ENCODE measurements around the gene CEP83. TPM values are rescaled to one million over a fixed set of nuclear protein-coding genes. Genes with fewer than 3 reads are reported as not detected.

The CEP83 gene
- total RNA-seq, 4 donors from 2014 or later = 6.7 to 21.2 (median 8.3) TPM

GRCh38 chr12:94379479-94380113 is 80.1 kb downstream of the CEP83 start:
- intact Hi-C loops (cut with DNase I) = no loop called here
- no peak overlapping the region for H3K4me3 ChIP-seq
- DNase-seq (ENCODE audit: extremely low spot score) = no peak
- no peak for TF ChIP-seq EP300 (IDR thresholded peaks at IDR 0.05)
- TF ChIP-seq, protein P1, sequence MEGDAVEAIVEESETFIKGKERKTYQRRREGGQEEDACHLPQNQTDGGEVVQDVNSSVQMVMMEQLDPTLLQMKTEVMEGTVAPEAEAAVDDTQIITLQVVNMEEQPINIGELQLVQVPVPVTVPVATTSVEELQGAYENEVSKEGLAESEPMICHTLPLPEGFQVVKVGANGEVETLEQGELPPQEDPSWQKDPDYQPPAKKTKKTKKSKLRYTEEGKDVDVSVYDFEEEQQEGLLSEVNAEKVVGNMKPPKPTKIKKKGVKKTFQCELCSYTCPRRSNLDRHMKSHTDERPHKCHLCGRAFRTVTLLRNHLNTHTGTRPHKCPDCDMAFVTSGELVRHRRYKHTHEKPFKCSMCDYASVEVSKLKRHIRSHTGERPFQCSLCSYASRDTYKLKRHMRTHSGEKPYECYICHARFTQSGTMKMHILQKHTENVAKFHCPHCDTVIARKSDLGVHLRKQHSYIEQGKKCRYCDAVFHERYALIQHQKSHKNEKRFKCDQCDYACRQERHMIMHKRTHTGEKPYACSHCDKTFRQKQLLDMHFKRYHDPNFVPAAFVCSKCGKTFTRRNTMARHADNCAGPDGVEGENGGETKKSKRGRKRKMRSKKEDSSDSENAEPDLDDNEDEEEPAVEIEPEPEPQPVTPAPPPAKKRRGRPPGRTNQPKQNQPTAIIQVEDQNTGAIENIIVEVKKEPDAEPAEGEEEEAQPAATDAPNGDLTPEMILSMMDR (IDR thresholded peaks at IDR 0.05) = no peak
- TF ChIP-seq POLR2A (IDR thresholded peaks at IDR 0.05; ENCODE audit: low read depth) = no peak
- TF ChIP-seq POLR2AphosphoS5 (IDR thresholded peaks at IDR 0.05) = no peak
- peaks cover 0 to 9% (median 4%) of the 10 kb centered on the region in 4 donors for H3K36me3 ChIP-seq
- WGBS = 89% methylated on average over 3 of the region's 3 CpGs
- H3K9me3 ChIP-seq = peaks cover 0 to 9% (median 3%) of the 10 kb centered on the region in 4 donors
- H3K27me3 ChIP-seq = no peaks in the 10 kb centered on the region
- no peaks in the 10 kb centered on the region for H3K4me1 ChIP-seq
- no peak overlapping the region for H3K27ac ChIP-seq (replicated peaks in 1 of 4)

- whole genome bisulfite sequencing = 100% methylated on average over 2 of the region's 2 CpGs
- TF ChIP-seq EP300 (IDR thresholded peaks at IDR 0.05) (no peak), POLR2AphosphoS5 (IDR thresholded peaks at IDR 0.05) (no peak), POLR2A (IDR thresholded peaks at IDR 0.05; ENCODE audit: low read depth) (no peak)
- TF ChIP-seq, protein P1 (IDR thresholded peaks at IDR 0.05) = no peak
- Histone ChIP-seq H3K27me3 (no peaks in the 10 kb centered on the region), H3K27ac (replicated peaks in 1 of 4) (no peak overlapping the region), H3K4me1 (no peaks in the 10 kb centered on the region), H3K36me3 (peaks cover 0 to 9% (median 4%) of the 10 kb centered on the region in 4 donors), H3K4me3 (no peak overlapping the region), H3K9me3 (no peaks in the 10 kb centered on the region)
- intact Hi-C loops (cut with DNase I) = no loop called here
- no peak for DNase-seq (ENCODE audit: extremely low spot score)
Measured at GRCh38 chr12:94377599-94377998, 82.1 kb downstream of the CEP83 start.

DNA sequence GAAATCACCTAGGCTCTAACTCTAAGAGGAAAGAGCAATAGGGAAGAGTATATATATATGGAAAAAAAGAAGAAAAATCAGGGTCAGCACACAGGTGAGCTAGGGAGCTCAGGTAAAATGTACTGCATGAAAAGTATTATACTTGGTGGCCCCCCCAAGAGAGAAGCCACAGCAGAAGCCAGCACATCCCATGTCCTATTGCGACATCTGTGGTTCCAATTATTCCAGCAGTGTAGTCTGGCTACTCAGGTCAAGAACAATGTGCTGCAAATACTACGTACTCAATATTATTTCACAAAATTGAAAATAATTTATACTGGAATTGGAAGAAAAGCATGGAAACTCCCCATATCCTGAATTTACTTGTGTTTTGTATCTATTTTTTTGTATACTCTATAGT is 85.5 kb downstream of the CEP83 start:
- no peaks in the 10 kb centered on the region for H3K9me3 ChIP-seq
- no peak for TF ChIP-seq POLR2A (IDR thresholded peaks at IDR 0.05; ENCODE audit: low read depth)
- TF ChIP-seq, protein P1 (IDR thresholded peaks at IDR 0.05) = no peak
- TF ChIP-seq EP300 (IDR thresholded peaks at IDR 0.05) = no peak
- TF ChIP-seq POLR2AphosphoS5 (IDR thresholded peaks at IDR 0.05) = no peak
- WGBS = 96% methylated on average over 2 of the region's 2 CpGs
- intact Hi-C loops (cut with DNase I) = no loop called here
- H3K36me3 ChIP-seq = peaks cover 0 to 9% (median 4%) of the 10 kb centered on the region in 4 donors
- H3K27ac ChIP-seq (replicated peaks in 1 of 4) = no peak overlapping the region
- H3K27me3 ChIP-seq = no peaks in the 10 kb centered on the region
- DNase-seq (ENCODE audit: extremely low spot score) = no peak
- no peak overlapping the region for H3K4me3 ChIP-seq
- no peaks in the 10 kb centered on the region for H3K4me1 ChIP-seq

DNA sequence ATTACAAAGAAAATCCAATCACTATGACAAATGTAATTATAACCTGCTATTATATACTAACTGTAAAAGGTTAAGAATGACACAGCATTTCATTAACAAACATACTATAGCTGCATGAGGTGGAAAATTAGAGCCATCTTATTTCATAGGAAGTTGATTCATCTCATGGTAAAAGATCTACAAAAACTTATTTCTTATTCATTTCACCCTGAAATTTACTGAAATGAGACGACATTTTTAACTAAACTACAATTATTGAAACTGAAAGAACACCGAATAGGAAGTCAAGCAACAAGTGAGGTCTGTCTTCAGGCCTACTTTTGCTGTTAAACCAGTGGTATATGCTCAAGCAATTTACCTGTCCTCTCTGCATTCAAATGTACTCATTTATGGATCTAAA is 87.2 kb downstream of the CEP83 start:
- no peak overlapping the region for H3K4me3 ChIP-seq

More for the DNA sequence above, 87.2 kb downstream of the CEP83 start:
- intact Hi-C loops (cut with DNase I) = no loop called here
- Histone ChIP-seq H3K4me1 (no peaks in the 10 kb centered on the region), H3K27me3 (no peaks in the 10 kb centered on the region), H3K9me3 (no peaks in the 10 kb centered on the region), H3K27ac (replicated peaks in 1 of 4) (no peak overlapping the region), H3K36me3 (no peaks in the 10 kb centered on the region)
- TF ChIP-seq POLR2A (IDR thresholded peaks at IDR 0.05; ENCODE audit: low read depth) = no peak
- TF ChIP-seq, protein P1 (IDR thresholded peaks at IDR 0.05) = no peak
- TF ChIP-seq EP300 (IDR thresholded peaks at IDR 0.05) = no peak
- no peak for TF ChIP-seq POLR2AphosphoS5 (IDR thresholded peaks at IDR 0.05)
- 87% methylated on average over 2 of the region's 2 CpGs for WGBS
- DNase-seq (ENCODE audit: extremely low spot score) = no peak
